GM12873 (cell line): ENCODE results near the gene MYOCOS.
A peak's percentile ranks its signal among the peaks of the same experiment; 100 is the strongest.

Source experiments
- TF ChIP-seq, protein P1 (sequence below): IDR thresholded peaks from 2 replicates; pipeline ENCODE4 v1.5.1; 2012; ENCODE audit warnings: low read depth, mild to moderate bottlenecking, moderate library complexity, low read length, control low read depth; ENCODE audit not compliant: insufficient read depth; ENCODE audit errors: missing control alignments

Gene MYOCOS

DNA sequence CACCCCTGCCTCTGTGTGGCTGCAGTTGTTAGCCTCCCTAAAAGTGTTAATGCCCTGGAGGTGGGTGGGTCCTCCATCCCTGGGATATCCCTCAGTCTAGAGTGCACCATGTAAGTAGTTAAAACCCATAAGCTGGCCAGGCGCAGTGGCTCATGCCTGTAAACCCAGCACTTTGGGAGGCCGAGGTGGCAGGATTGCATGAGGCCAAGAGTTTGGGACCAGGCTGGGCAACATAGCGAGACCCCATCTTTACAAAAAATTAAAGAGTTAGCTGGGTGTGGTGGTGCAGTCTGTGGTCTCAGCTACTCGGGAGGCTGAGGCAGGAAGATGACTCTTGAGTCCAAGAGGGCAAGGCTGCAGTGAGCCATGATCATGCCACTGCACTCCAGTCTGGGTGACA lies 20.2 kb downstream of the MYOCOS start:
- TF ChIP-seq, protein P1, sequence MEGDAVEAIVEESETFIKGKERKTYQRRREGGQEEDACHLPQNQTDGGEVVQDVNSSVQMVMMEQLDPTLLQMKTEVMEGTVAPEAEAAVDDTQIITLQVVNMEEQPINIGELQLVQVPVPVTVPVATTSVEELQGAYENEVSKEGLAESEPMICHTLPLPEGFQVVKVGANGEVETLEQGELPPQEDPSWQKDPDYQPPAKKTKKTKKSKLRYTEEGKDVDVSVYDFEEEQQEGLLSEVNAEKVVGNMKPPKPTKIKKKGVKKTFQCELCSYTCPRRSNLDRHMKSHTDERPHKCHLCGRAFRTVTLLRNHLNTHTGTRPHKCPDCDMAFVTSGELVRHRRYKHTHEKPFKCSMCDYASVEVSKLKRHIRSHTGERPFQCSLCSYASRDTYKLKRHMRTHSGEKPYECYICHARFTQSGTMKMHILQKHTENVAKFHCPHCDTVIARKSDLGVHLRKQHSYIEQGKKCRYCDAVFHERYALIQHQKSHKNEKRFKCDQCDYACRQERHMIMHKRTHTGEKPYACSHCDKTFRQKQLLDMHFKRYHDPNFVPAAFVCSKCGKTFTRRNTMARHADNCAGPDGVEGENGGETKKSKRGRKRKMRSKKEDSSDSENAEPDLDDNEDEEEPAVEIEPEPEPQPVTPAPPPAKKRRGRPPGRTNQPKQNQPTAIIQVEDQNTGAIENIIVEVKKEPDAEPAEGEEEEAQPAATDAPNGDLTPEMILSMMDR, result no peak

DNA sequence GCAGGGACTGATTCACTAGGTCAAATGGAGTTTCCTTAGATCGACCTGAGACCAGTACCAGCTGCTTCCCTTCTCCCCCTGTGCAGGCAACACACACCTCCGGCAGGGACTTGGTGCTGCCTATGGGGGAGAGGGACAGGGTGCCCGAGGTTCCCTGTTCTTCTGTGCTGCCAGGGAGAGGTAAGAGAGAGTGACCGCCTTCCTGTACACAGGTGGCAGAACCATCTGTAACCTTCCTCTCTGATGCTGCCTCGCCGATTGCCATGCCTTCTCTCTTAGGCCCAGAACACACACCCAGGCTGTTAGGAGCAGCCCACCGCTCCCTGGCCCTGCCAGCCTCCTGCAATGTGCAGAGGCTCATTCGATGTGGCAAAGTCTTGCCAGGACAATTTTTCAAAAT lies 21.1 kb downstream of the MYOCOS start:
- TF ChIP-seq, protein P1, result no peak

DNA sequence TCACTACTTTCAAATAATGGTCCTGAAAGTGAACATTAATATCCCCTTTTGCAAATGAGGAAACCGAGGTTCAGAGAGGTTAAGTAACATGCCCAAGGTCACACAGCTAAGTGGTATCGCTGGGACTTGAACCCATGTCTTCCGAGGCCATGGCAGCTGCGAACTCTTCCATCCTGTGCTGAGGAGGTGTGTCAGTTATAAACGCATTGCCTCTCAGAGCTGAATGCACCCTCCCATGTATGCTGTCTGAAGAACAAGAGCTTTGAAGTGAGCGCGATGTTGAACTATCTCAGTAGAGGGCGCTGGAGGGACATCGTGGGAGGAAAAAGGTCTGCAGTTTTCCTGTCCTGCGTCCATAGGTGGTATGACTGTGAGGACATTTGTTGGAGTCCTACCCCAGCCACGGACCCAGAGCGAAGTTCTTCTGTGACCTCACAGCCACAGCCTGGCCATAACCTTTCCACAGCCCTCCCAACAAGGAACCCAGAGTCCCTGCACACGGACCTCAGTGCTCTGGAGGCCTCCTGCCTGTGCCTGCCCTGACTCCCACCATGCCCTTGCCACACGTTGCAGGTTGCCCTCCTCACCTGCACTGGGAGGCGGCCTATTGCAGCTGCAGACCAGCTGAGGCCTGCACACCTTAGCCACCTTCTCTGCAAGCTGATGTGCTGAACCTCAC lies 22.9 kb downstream of the MYOCOS start:
- TF ChIP-seq, protein P1, result peak; percentile 91

DNA sequence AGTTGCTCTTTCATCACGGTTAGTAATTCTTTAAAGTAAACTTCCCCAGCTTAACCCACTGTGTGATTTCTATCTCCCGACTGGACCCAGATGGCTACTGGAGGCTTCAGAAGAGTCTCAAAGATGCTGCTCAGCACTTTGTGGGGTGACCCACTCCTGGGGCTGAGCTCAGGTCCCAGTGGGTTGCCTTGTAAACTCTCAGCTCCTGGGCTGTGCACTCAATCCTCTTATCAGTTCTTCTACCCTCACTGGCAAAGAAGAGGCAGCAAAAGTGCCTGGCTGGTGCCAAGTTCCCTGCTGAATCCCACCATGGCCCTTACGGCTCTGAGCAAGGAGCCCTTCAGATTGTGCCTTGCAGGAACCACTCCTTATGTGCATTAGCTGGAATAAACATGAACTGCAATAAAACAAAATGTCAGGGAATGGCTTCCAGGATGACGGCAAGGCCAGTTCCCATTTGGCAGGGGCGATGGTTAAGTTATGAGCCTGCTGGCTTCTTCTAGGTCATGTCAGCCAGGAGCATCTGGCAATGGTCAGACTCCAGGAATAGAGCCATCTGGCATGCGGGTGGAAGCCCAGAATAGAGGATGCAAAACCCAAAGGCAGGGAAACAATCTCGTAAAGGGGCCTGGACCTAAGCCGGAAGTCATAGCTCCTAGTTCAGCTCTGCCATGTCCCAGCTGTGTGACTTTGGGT lies 23.7 kb downstream of the MYOCOS start:
- TF ChIP-seq, protein P1, result no peak

DNA sequence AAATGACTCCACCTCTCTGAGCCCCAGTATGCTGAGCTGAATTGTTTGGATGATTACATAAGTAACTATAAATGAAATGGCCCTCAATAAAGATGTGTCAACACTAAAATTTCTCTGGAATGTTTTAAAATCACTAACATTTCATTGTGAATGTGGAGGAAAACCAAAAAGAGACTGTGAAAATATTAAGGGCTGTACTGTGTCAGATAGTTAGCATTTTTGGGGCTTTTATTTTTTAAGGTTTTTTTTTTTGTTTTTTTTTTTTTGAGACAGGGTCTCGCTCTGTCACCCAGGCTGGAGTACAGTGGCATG lies 24.2 kb downstream of the MYOCOS start:
- TF ChIP-seq, protein P1, result no peak

DNA sequence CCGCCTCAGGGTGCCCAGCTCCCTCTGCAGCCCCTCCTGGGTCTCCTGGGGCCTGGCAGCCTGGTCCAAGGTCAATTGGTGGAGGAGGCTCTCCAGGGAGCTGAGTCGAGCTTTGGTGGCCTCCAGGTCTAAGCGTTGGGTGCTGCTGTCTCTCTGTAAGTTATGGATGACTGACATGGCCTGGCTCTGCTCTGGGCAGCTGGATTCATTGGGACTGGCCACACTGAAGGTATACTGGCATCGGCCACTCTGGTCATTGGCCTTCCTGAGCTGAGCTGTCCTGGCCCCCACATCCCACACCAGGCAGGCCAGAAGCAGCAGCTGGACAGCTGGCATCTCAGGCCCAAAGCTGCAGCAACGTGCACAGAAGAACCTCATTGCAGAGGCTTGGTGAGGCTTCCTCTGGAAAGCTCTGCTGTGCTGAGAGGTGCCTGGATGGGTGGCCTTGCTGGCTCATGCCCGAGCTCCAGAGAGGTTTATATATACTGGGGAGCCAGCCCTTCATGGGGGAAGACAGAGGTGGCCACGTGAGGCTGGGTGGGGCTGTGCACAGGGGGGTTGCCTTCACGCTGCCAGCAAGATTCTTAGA lies 30.3 kb downstream of the MYOCOS start, which contains the start of gene MYOC:
Gene MYOC, minus strand, starts transcription at position 455 of the 589 bp plus-strand sequence. Its CDS starts 77 bp downstream, at position 378.
- TF ChIP-seq, protein P1, result no peak

DNA sequence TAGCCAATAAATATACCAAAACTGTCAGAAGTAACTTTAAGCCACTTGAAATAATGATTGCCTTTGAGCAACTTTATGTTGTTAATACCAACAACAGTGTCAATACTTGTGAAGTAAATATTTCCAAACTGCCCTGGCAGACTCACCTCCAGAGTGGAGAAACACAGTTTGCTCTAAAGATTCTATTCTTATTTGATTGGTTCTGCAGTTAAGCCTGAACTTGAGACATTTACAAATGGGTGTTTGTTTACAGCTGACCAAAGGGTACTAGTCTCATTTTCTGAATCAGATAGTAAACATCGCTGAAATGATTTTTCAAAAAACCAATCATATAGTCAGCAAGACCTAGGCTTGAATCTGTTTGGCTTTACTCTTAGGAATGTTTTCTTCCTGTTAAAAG lies 31.8 kb downstream of the MYOCOS start:
- TF ChIP-seq, protein P1, result no peak
